SKM-1 treated with dmso at 0.1 percent for 144 hours (cell line): Measurements from ENCODE around the gene PEDS1.
A peak's percentile ranks its signal among the peaks of the same experiment; 100 is the strongest.
"Not testable (repeated sequence)": the region's sequence is repeated elsewhere in the genome, so short reads cannot be mapped to it uniquely, and the experiment has no call there.

Source experiments
- DNase-seq: peaks from one replicate; lab custom pipeline; 2025; ENCODE audit not compliant: unreplicated experiment; lab: John Stamatoyannopoulos, UW

The PEDS1 gene

DNA sequence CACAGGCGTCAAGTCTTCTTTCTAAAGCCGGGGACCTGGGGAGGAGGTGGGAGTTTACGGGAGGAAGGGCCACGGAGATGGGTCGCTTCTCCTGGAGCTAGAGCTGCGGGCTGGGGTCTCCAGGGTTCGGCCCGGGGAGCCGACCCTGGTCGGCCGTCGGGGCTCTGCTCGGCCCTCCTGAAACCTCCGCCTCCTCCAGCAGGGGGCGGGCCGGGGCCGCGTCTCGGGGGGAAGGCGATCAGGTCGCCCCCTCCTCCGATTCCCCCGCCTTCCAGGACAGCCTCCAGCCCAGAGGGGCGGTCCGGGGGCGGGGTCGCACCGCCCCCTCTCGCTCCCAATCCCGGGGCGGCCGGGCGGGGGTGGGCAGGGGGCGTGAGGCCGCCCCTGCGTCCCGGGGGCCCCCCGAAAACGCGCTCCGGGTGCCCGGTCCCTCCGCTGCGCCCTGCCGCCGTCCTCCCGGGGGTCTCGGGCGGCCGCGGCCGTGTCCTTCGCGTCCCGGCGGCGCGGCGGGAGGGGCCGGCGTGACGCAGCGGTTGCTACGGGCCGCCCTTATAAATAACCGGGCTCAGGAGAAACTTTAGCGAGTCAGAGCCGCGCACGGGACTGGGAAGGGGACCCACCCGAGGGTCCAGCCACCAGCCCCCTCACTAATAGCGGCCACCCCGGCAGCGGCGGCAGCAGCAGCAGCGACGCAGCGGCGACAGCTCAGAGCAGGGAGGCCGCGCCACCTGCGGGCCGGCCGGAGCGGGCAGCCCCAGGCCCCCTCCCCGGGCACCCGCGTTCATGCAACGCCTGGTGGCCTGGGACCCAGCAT lies 36.9 kb upstream of the PEDS1 start, which contains the start of gene CEBPB:
Gene CEBPB (plus strand): TSS at position 580 of the 814 bp plus-strand sequence. CDS start 204 bp downstream, at position 784.
- DNase-seq: peak; percentile 85

DNA sequence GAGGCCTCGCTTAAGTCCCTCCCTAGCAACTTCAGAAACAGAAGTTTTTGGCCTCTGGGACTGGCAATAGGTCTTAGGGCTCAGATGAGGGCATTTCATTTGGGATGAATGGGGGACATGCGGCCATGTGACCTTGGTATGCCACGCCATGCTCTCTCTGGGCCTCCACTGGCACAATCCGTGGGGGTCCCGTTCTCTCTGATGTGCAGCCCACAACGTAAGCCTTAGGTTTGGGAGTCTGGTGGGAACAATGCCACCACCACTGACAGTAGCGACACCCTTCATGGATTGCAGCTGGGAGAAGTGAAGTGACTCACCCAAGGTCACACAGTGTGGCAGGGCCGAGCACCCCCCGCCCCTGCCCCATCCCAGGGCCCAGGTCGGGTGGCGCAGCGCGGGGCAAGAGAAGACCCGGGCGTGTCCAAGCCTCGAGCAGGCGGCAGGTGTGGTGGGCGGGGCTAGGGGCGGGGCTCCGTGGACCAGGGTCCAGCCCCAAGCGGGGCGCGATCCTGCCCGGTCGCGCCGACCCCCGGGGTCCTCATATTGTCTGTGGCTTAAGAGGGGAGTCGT lies 36.2 kb upstream of the PEDS1 start:
- DNase-seq: no peak

DNA sequence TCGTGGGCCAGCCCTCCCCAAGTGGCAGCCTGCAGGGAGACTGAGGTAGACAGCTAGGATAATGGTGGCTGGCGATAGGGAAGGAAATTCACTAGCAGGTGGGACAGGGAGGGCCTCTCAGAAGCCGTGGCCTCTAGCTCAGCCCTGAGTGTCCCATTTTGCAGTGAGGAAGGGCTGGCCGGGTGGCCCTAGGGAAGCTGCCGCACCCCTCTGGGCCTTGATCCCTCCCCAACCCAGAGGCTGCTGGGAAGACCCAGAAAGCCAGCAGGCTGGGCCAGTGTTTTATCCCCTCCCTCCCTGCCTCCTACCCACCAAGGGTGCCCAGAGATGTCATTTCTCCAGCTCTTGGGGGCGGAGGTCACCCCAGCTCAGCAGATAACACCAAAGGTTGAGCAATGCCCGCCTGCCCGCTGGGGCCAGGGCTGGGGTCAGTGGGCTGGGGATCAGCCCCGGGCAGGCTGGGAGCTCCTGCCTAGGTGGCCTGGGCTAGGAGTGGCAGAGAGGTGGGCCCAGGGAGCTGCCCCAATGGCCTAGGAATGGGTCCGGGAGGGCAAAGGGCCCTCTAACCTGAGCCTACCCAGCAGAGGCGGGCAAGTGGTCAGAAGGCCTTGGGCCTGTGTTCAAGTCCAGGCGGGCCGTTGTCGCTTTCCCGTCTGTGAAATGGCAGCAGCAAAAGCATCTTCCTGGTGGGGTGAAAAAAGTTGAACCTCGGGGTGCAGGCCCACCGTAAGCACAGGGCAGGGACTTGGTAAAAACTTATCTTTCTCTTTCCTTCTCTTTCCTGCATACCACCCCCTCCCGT lies 35.6 kb upstream of the PEDS1 start:
- DNase-seq: no peak

DNA sequence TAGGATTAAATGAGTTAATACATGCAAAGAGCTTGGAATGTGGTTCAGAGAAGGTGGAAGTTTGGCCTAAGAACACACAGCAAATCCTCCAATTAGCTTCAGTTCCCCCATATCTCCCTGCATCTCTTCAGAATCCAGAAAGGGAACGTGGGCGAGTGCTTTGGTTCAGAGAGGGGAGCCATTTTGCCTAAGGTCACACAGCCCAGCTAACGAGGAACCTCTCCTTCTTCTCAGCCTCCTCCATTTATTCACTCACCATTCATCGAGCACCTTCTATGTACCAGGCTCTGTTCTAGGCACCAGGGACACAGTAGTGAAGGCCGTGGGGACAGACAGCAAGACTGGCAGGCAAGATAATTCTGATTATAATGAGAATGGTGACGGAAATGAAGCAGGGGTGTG lies 34.8 kb upstream of the PEDS1 start:
- DNase-seq: no peak

DNA sequence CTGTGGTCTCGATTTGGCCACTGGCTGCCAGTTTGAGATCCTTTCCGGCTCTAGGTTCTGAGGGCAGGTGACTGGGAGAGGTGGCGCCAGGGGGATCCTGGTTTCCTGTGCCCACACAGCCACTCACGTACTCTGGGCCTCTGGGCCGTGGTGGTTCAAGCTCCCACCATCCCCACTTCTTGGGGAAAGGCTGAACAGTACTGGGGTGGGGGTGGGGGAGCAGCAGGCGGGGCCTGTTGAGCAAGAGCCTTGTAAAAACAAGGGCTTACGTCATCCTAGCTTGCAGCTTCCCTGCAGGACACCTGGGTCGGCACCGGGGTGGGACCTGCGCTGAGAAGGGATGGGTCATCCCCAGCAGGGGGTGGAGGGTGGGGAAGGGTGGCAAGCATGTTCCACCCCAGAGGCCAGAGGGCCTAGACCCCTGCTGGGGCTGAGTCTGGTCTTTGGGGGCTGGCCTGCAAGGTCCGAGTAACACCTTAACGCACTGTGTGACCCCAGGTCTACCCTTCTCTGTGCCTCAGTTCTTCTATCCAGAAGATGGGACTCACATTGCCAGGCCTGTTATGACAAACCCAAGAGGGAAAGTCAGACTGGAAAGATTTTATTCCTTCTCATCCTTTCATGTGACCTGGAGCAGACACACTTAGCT lies 34.0 kb upstream of the PEDS1 start:
- peak; percentile 36 for DNase-seq

DNA sequence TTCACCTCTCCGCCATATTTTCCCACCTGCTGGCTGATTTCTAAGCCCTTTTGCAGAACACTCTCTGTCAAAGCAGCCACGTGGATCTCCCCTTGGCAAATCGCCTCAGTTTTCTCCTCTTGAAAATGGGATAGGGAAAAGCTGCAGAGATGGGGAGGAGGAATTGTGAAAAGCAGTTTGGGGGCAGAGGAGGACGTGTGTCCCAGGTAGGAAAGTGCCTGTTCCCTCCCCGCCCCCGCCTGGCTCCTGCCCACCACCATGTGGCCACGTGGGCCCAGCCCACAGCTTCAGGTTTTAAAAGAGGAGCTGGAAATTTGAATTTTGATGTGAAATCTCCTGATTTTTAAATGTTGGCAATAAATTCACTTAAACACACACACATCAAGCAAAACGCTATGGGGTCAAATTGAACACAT lies 33.5 kb upstream of the PEDS1 start:
- DNase-seq: no peak

DNA sequence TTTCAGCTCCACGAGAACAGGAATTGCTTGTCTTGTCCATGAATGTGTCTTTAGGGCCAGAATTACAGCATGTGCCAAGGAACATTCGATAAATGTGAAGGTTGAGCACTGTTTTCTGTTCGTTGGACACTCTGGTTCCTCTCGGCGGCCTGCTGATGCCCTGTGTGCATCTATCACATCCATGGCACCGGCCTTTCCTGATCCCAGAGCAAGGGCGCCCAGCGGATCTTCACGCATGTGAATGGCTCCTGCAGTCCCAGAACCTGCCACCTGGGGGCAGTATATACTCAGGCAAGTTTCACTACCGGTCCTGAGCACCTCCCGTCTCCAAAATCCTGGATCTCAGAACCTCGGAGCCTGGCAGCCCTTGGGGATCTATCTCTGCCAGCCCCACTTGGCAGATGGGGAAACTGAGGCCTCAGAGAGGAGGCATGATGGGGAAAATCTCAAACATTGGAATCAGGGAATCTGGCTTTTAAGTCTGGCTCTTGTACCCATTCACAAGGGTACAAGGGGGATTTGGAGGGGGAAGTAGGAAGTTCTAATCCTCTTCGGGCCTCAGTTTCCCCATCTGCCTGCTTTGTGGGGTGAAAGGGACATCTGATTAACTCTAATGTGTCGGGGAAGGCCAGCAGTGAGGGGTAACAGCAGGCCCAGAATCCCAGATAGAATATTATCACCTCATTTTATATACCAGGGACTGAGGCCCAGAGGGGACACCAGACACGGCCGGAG lies 32.8 kb upstream of the PEDS1 start:
- peak; percentile 63 for DNase-seq

DNA sequence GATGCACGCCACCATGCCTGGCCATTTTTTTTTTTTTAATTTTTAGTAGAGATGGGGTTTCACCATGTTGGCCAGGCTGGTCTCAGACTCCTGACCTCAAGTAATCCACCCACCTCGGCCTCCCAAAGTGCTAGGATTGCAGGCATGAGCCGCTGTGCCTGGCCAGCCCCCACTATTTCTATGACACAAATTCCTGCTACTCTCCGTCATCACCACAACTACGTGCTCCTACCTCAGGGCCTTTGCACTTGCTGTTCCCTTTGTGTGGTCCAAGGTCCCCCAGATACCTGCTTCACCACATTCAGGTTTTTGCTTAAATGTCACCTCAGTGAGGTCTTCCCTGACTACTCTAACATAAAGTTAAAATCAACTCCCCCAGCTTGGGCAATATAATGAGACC lies 31.9 kb upstream of the PEDS1 start:
- no peak for DNase-seq

DNA sequence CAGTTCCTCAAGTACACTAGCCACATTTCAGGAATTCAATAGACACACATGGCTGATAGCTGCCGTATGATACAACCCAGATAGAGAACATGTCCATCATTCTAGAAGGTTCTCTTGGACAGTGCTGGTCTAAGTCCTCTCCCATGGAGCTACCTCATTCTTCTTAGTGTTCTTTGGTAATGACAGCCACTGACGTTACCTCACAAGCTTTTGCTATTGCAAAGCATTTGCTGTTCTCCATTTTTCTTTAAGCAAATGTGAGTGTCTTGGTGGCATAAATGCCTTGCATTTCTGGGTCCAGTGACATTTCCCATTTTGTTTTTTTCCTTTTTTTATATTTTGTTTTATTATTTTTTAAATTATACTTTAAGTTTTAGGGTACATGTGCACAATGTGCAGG lies 28.8 kb upstream of the PEDS1 start:
- peak; percentile 56 for DNase-seq

DNA sequence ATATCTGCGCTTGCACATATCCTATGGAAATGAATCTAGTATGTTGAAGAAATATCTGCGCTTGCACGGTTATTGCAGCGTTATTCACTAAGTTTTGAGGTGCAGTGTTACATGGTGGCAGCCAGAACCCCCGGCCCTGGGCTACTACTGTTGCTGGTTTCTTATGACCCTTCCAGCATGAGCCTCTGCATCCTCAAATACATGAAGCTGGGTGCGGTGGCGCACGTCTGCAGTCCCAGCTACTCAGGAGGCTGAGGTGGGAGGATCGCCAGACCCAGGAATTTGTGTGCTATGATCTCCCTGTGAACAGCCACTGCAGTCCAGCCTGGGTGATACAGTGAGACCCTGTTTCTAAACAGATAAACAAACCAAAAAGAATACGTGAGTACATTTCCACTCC lies 27.8 kb upstream of the PEDS1 start:
- no peak for DNase-seq

DNA sequence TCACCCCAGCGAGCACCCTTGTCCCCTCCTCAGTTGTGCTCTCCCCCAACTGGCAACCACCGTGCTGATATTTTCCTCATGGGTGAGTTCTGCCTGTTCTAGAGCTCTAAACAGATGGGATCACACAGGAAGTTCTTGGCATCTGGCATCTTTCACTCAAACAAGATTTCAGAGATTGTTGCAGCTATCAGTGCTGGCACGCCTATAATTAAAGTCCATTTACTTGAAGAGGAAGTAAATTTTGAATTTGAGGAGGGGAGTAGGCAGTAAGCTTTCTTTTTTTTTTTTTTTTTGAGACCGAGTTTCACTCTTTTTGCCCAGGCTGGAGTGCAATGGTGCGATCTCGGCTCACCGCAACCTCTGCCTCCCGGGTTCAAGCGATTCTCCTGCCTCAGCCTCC lies 25.1 kb upstream of the PEDS1 start:
- not testable (repeated sequence) for DNase-seq

DNA sequence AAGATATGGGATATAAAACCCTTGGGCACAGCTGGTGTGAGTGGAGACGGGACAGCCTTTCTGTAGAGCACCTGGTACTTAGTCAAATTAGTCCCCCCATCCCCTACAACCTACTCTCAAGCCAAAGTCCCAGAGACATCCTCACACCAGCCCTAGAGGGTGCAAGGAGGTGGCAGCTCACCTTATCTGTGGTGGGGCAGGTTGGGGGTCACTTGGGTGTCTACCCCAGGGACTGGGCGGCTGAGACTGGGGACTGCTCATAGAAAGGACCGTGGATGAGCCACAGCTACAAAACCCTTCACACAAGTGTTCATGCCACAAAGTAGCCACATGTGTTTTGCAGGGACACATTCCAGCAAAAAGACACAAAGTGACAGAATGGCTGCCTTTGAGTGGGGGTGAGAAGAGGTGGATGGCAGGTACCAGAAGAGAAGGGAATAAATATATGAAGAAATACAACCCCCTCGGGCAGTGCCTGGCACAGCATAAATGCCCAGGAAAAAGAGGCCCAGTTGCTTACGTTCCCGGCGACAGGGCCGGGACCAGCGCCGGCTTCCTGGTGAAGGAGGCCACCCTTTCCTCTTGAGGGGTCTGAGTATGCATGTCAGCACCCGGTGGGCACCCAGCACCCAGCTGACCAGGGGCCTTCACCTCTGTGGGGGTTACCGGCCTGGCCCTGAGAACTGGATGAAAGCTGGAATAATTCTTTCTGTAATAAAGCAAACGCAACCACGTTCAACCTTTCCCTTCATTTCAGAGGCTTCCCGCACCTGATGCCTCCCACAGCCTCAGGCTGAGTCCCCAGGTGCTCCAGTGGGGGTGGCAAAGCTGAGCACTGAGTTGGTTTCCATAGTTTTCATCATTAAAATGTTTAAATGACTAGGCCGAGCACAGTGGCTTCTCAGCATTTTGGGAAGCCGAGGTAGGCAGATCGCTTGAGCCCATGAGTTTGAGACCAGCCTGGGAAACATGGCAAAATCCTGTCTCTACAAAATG lies 22.7 kb upstream of the PEDS1 start:
- no peak for DNase-seq

DNA sequence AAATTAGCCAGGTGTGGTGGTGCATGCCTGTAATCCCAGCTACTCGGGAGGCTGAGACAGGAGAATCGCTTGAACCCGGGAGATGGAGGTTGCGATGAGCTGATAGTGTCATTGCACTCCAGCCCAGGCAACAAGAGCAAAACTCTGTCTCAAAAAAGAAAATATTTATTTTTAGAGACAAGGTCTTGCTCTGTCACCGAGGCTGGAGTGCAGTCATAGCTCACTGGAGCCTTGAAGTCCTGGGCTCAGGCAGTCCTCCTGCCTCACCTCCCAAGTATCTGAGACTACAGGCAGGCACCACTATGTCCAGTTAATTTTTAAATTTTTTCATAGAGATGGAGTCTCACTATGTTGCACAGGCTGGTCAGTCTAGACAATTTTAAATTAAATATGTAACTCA lies 20.9 kb upstream of the PEDS1 start:
- DNase-seq: no peak

DNA sequence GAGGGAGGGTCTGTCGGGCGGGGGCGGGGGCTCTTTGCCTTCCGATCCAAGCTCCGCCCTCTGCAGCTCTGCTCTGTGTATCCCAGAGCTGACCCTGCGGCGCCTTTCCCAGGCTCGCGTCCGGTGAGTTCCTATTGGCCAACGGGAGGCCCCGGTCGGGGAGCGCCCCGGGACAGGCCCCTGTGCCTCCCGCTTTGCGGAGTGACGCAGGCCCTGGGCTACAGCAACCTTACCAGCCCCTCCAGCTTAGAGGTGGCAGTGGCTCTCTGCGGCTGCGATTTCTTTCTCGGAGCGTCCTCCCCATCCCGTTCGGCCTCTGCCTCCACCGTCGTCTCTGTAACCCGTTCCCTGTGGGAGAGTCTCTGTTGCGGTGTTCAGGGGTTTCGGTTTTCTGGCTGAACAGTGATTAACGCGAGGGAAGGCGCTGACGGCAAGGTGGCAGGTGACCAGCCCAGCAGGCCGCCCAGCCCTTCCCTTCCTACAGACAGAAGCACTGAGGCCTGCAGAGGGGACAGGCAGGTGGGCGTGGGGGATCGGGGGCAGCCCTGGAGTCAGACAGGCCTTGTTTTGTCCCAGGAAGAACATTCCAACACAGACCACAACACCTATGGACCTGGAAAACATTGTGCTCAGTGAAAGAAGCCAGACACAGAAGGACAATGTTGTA lies 19.0 kb upstream of the PEDS1 start:
- DNase-seq: no peak

DNA sequence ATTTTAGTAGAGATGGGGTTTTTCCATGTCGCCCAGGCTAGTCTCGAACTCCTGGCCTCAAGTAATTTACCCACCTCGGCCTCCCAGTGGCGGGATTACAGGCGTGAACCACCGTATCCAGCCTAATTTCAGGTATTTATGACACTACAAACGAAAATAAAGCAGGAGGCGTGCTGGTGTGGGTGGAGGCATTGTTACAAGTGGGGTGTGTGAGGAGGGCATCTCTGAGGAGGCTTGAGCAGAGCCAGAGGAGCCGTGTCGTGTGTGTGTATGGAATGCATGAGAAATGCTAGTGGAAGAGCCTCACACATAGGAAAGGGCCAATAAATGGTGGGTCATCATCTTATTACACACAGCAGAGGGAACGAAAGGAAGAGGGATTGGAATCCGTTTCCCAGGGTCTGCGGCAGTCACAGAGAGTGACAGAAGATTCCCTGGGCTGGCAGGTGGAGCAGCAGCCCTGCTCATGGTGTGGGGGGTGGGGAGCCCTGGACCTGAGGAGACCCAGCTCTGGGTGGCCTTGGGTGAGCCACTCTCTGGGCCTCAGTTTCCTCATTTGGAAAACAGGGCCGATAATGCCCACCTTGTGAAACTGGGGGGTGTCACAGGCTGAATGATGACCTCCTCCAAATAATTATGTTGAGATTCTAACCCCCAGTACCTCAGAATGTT lies 17.2 kb upstream of the PEDS1 start:
- DNase-seq: no peak

DNA sequence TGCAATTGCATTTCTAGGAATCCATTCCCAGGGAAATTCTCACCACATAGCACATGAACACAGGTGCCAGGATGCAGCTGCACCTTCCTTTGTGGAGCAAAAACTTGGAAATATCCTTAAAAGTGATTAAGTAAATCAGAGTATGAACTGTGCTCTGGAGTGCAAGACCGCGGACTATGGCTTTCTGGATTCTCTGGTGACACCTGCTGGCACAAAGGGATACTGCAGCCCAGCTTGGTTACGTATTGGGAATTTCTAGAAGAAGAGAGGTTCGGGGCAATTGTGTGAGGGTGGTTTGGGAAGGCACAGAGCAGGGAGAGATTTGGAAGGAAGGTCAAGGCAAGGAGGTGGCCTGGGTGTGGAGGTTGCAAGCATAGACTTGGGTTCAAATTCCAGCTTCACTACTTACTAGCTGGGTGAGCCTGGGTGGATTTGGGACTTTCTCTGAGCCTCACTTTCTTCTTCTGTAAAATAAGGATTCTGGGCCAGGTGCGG lies 15.9 kb upstream of the PEDS1 start:
- peak; percentile 57 for DNase-seq

DNA sequence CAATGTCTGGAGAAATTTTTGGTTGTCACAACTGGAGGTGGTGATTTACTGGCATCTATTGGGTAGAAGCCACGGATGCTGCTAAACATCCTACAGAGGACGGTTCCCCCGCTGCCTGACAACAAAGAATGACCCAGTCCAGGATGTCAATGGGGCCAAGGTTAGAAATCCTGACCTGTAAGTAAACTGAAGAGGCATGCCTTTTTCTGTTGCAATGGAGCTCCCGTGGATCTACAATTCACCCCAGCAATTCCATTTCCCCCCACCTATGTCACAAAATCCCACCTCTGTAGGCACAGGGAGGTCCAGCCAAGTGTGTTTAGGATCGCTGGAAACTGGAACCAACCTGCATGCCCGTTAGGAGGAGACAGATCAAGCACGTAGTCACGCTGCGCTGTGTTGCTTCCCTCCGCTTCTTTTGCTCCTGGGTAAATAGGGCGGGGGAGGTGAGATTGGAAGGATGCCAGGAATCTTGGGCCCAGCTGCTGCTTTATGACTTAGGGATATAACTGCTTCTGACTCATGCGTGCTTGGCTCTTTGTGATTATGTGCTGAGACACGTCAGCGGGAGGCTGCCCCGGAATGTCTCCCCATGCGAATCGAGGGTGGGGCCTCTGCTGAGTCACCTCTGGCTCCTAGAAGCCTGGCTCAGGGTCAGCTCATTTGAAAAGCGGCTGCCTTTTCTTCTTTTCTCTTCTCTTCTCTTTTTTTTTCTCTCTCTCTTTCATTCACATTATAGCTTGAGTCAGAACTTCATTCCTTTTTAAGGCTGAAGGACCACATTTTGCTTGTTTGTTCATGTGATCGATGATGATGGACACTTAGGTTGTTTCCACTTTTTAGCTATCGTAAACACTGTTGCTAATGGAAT lies 12.4 kb upstream of the PEDS1 start:
- peak; percentile 78 for DNase-seq
